Liver (tissue), 9 donors: ENCODE results near the gene CDH1. TPM values are rescaled to one million over a fixed set of nuclear protein-coding genes. Genes with fewer than 3 reads are reported as not detected.

Experiments used
- DNase-seq: peaks from one replicate; pipeline ENCODE4 v3.0.0-alpha.2; 2017; ENCODE audit warnings: low spot score
- H3K27ac ChIP-seq, 2 donors: one replicate each; pipeline ENCODE4 v1.7.0; 2013; ENCODE audit warnings: inconsistent platforms in 2 of 2, low read length in 2 of 2, control low read depth in 1 of 2, low read depth in 1 of 2, mild to moderate bottlenecking in 1 of 2
- H3K27me3 ChIP-seq, 4 donors: one replicate each; pipeline versions ENCODE4 v1.6.1 to v1.7.0; 2013; ENCODE audit warnings: low read length in 3 of 4, inconsistent platforms in 1 of 4, mild to moderate bottlenecking in 1 of 4, moderate library complexity in 1 of 4; ENCODE audit not compliant: control insufficient read depth in 4 of 4, insufficient read depth in 4 of 4
- H3K36me3 ChIP-seq, 4 donors: one replicate each; pipeline versions ENCODE4 v1.6.1 to v1.7.0; 2013; ENCODE audit warnings: low read length in 3 of 4, mild to moderate bottlenecking in 3 of 4, low read depth in 1 of 4, moderate library complexity in 1 of 4; ENCODE audit not compliant: control insufficient read depth in 4 of 4, insufficient read depth in 3 of 4
- H3K4me1 ChIP-seq, 4 donors: one replicate each; pipeline versions ENCODE4 v1.6.1 to v1.7.0; 2013; ENCODE audit warnings: low read length in 3 of 4, mild to moderate bottlenecking in 3 of 4, moderate library complexity in 1 of 4; ENCODE audit not compliant: control insufficient read depth in 4 of 4, insufficient read depth in 4 of 4
- H3K4me3 ChIP-seq, 3 donors: one replicate each; pipeline versions ENCODE4 v1.6.1 to v1.7.0; 2013; ENCODE audit warnings: low read length in 3 of 3, control low read depth in 1 of 3, low read depth in 1 of 3, mild to moderate bottlenecking in 1 of 3
- H3K9ac ChIP-seq, 2 donors: one replicate each; pipeline ENCODE4 v1.7.0; 2013; ENCODE audit warnings: low read length in 2 of 2, mild to moderate bottlenecking in 2 of 2, moderate library complexity in 2 of 2, control low read depth in 1 of 2, low read depth in 1 of 2
- H3K9me3 ChIP-seq, 4 donors: one replicate each; pipeline versions ENCODE4 v1.6.1 to v1.7.0; 2013; ENCODE audit warnings: low read length in 3 of 4; ENCODE audit not compliant: control insufficient read depth in 4 of 4
- CTCF ChIP-seq: fragments of 150-350 bp; IDR thresholded peaks from 2 replicates; pipeline ENCODE4 v1.5.1; 2017; ENCODE audit warnings: improper control_type of control experiment, low read depth, low read length; ENCODE audit not compliant: missing input control
- EGR1 ChIP-seq, 2 donors: IDR thresholded peaks; 2 replicates each; pipeline ENCODE4 v1.6.1; 2016 to 2018; ENCODE audit warnings: antibody characterized with exemption in 2 of 2, low read depth in 2 of 2
- FOXA1 ChIP-seq: IDR thresholded peaks from 2 replicates; pipeline ENCODE4 v1.6.1; 2016; ENCODE audit warnings: antibody characterized with exemption
- FOXA2 ChIP-seq: IDR thresholded peaks from 2 replicates; pipeline ENCODE4 v1.6.1; 2016; ENCODE audit warnings: antibody characterized with exemption
- GABPA ChIP-seq, 2 donors: IDR thresholded peaks in 1 of 2; conservative IDR thresholded peaks in 1 of 2; 2 replicates each; pipeline ENCODE4 v1.6.1; 2016; ENCODE audit warnings: antibody characterized with exemption in 2 of 2, mild to moderate bottlenecking in 1 of 2, moderate library complexity in 1 of 2
- HNF4A ChIP-seq, 2 donors: conservative IDR thresholded peaks; 2 replicates each; pipeline ENCODE4 v1.6.1; 2016; ENCODE audit warnings: antibody characterized with exemption in 2 of 2, mild to moderate bottlenecking in 2 of 2
- HNF4G ChIP-seq: IDR thresholded peaks from 2 replicates; pipeline ENCODE4 v1.6.1; 2016; ENCODE audit warnings: antibody characterized with exemption
- NR2F2 ChIP-seq: IDR thresholded peaks from 2 replicates; pipeline ENCODE4 v1.6.1; 2016; ENCODE audit warnings: antibody characterized with exemption
- RAD21 ChIP-seq, 2 donors: IDR thresholded peaks; 2 replicates each; pipeline ENCODE4 v1.6.1; 2016; ENCODE audit warnings: antibody characterized with exemption in 2 of 2, mild to moderate bottlenecking in 2 of 2
- RXRA ChIP-seq, 2 donors: IDR thresholded peaks; 2 replicates each; pipeline ENCODE4 v1.6.1; 2017 to 2018; ENCODE audit warnings: antibody characterized with exemption in 2 of 2, mild to moderate bottlenecking in 1 of 2
- SP1 ChIP-seq: IDR thresholded peaks from 2 replicates; pipeline ENCODE4 v1.6.1; 2018; ENCODE audit warnings: antibody characterized with exemption, mild to moderate bottlenecking
- TAF1 ChIP-seq: conservative IDR thresholded peaks from 2 replicates; pipeline ENCODE4 v1.6.1; 2016; ENCODE audit warnings: antibody characterized with exemption, mild to moderate bottlenecking
- ZBTB33 ChIP-seq: IDR thresholded peaks from 2 replicates; pipeline ENCODE4 v1.6.1; 2016; ENCODE audit warnings: antibody characterized with exemption
- WGBS: extraction: QIAGEN DNeasy Blood & Tissue Kit; methylation state at CpG from one replicate; pipeline ENCODE4 v1.1.7; 2013; 5-methylcytosine and 5-hydroxymethylcytosine counted together
- polyA plus RNA-seq, 2 donors: library from polyadenylated mRNA; stranded (reverse) in 1 of 2; unstranded in 1 of 2; fragments of 200-250 nt in 1 of 2; fragments of >200 nt in 1 of 2; fragmentation: Nextera tagmentation in 1 of 2; extraction: Ambion mirVana in 1 of 2; gene quantifications; one replicate each; pipeline versions ENCODE4 v1.2.1 to v1.2.3, GENCODE V29; 2013 to 2015
- total RNA-seq, 2 donors: library from RNA; depleted of rRNA; stranded (reverse); fragments of >200 nt; gene quantifications; one replicate each; pipeline ENCODE4 v1.2.3, GENCODE V29; 2014
- TF ChIP-seq, protein P1 (sequence below): IDR thresholded peaks from 2 replicates; pipeline ENCODE4 v1.6.1; 2016; ENCODE audit warnings: antibody characterized with exemption, mild to moderate bottlenecking
- TF ChIP-seq, protein P2 (sequence below): IDR thresholded peaks from 2 replicates; pipeline ENCODE4 v1.6.1; 2016; ENCODE audit warnings: antibody characterized with exemption
- TF ChIP-seq, protein P3 (sequence below): IDR thresholded peaks from 2 replicates; pipeline ENCODE4 v1.6.1; 2016; ENCODE audit warnings: antibody characterized with exemption
- donor health status: healthy.
- donor health status: healthy.
- donor health status: healthy.
- donor health status: healthy.
- donor health status: healthy.

The CDH1 gene
- total and polyA plus RNA-seq, 4 donors: 21.8 to 69.3 (median 50.3) TPM

GRCh38 chr16:68717684-68718083 is 19.4 kb upstream of the CDH1 start (continued):
- TF ChIP-seq, protein P1, sequence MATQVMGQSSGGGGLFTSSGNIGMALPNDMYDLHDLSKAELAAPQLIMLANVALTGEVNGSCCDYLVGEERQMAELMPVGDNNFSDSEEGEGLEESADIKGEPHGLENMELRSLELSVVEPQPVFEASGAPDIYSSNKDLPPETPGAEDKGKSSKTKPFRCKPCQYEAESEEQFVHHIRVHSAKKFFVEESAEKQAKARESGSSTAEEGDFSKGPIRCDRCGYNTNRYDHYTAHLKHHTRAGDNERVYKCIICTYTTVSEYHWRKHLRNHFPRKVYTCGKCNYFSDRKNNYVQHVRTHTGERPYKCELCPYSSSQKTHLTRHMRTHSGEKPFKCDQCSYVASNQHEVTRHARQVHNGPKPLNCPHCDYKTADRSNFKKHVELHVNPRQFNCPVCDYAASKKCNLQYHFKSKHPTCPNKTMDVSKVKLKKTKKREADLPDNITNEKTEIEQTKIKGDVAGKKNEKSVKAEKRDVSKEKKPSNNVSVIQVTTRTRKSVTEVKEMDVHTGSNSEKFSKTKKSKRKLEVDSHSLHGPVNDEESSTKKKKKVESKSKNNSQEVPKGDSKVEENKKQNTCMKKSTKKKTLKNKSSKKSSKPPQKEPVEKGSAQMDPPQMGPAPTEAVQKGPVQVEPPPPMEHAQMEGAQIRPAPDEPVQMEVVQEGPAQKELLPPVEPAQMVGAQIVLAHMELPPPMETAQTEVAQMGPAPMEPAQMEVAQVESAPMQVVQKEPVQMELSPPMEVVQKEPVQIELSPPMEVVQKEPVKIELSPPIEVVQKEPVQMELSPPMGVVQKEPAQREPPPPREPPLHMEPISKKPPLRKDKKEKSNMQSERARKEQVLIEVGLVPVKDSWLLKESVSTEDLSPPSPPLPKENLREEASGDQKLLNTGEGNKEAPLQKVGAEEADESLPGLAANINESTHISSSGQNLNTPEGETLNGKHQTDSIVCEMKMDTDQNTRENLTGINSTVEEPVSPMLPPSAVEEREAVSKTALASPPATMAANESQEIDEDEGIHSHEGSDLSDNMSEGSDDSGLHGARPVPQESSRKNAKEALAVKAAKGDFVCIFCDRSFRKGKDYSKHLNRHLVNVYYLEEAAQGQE: no peak
- no peak for TF ChIP-seq FOXA1

GRCh38 chr16:68718590-68718989 is 18.5 kb upstream of the CDH1 start:
- Histone ChIP-seq H3K36me3 (no peaks in the 10 kb centered on the region), H3K27ac (no peak overlapping the region), H3K4me3 (no peak overlapping the region), H3K9ac (no peak overlapping the region), H3K9me3 (no peaks in the 10 kb centered on the region), H3K4me1 (no peaks in the 10 kb centered on the region), H3K27me3 (no peaks in the 10 kb centered on the region)
- WGBS: 93% methylated on average over 9 of the region's 9 CpGs
- TF ChIP-seq FOXA2 (no peak), TAF1 (no peak), RAD21 (IDR thresholded peaks at IDR 0.05) (no peak), FOXA1 (no peak), HNF4G (no peak), SP1 (no peak), CTCF (no peak), ZBTB33 (no peak), RXRA (IDR thresholded peaks at IDR 0.05) (no peak), NR2F2 (no peak), GABPA (IDR thresholded peaks at IDR 0.05 in 1 of 2, conservative IDR thresholded peaks at IDR 0.05 in 1 of 2) (no peak), HNF4A (conservative IDR thresholded peaks at IDR 0.05) (no peak), EGR1 (IDR thresholded peaks at IDR 0.05; ENCODE audit: low read depth in 2 of 2) (no peak)
- TF ChIP-seq, protein P2, sequence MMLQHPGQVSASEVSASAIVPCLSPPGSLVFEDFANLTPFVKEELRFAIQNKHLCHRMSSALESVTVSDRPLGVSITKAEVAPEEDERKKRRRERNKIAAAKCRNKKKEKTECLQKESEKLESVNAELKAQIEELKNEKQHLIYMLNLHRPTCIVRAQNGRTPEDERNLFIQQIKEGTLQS: no peak
- TF ChIP-seq, protein P3, sequence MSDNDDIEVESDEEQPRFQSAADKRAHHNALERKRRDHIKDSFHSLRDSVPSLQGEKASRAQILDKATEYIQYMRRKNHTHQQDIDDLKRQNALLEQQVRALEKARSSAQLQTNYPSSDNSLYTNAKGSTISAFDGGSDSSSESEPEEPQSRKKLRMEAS: no peak
- DNase-seq: no peak
